HEK293 (cell line): ENCODE results near the gene SYNPO.

ENCODE experiments used
- REST ChIP-seq: fragments of 450-650 bp; formaldehyde crosslinking; IDR thresholded peaks from 2 replicates; pipeline ENCODE4 v1.5.1; 2016; ENCODE audit warnings: missing biosample characterization, missing genetic modification characterization
- YY1 ChIP-seq: fragments of 450-650 bp; formaldehyde crosslinking; IDR thresholded peaks from 2 replicates; pipeline ENCODE4 v1.5.1; 2018; ENCODE audit warnings: missing biosample characterization, missing genetic modification characterization
- ZBTB44 ChIP-seq: fragments of 450-650 bp; IDR thresholded peaks from 2 replicates; pipeline ENCODE4 v1.5.1; 2018; ENCODE audit warnings: missing biosample characterization, mild to moderate bottlenecking, missing genetic modification characterization
- ZNF112 ChIP-seq: fragments of 450-650 bp; formaldehyde crosslinking; IDR thresholded peaks from 2 replicates; pipeline ENCODE4 v1.5.0; 2017; ENCODE audit warnings: missing biosample characterization, missing genetic modification characterization
- ZNF146 ChIP-seq: fragments of 450-650 bp; formaldehyde crosslinking; IDR thresholded peaks from 2 replicates; pipeline ENCODE4 v1.5.1; 2016; ENCODE audit warnings: missing biosample characterization, missing genetic modification characterization
- ZNF16 ChIP-seq: fragments of 450-650 bp; formaldehyde crosslinking; IDR thresholded peaks from 2 replicates; pipeline ENCODE4 v1.5.1; 2016; ENCODE audit warnings: low read depth, missing biosample characterization, missing genetic modification characterization
- ZNF335 ChIP-seq: fragments of 450-650 bp; formaldehyde crosslinking; conservative IDR thresholded peaks from 2 replicates; pipeline ENCODE4 v1.5.1; 2016; ENCODE audit warnings: missing biosample characterization, missing genetic modification characterization
- ZNF488 ChIP-seq: fragments of 450-650 bp; formaldehyde crosslinking; IDR thresholded peaks from 2 replicates; pipeline ENCODE4 v1.5.1; 2016; ENCODE audit warnings: missing biosample characterization, missing genetic modification characterization
- ZNF518A ChIP-seq: fragments of 450-650 bp; formaldehyde crosslinking; conservative IDR thresholded peaks from 2 replicates; pipeline ENCODE4 v1.5.1; 2016; ENCODE audit warnings: low read depth, missing biosample characterization, missing genetic modification characterization
- ZNF561 ChIP-seq: fragments of 450-650 bp; IDR thresholded peaks from 2 replicates; pipeline ENCODE4 v1.5.1; 2018; ENCODE audit warnings: missing biosample characterization, missing genetic modification characterization, borderline replicate concordance
- ZNF571 ChIP-seq: fragments of 450-650 bp; formaldehyde crosslinking; IDR thresholded peaks from 2 replicates; pipeline ENCODE4 v1.5.0; 2017; ENCODE audit warnings: missing biosample characterization, missing genetic modification characterization
- ZNF76 ChIP-seq: fragments of 450-650 bp; formaldehyde crosslinking; IDR thresholded peaks from 2 replicates; pipeline ENCODE4; 2016; ENCODE audit warnings: low read depth, missing biosample characterization, missing genetic modification characterization, borderline replicate concordance
- ZNF792 ChIP-seq: fragments of 450-650 bp; formaldehyde crosslinking; IDR thresholded peaks from 2 replicates; pipeline ENCODE4 v1.5.1; 2016; ENCODE audit warnings: missing biosample characterization, missing genetic modification characterization
- ZNF843 ChIP-seq: fragments of 450-650 bp; formaldehyde crosslinking; IDR thresholded peaks from 2 replicates; pipeline ENCODE4 v1.5.1; 2016; ENCODE audit warnings: missing biosample characterization, missing genetic modification characterization
- ZSCAN18 ChIP-seq: fragments of 450-650 bp; formaldehyde crosslinking; IDR thresholded peaks from 2 replicates; pipeline ENCODE4 v1.5.1; 2016; ENCODE audit warnings: missing biosample characterization, missing genetic modification characterization
- ZXDB ChIP-seq: fragments of 450-650 bp; formaldehyde crosslinking; IDR thresholded peaks from 2 replicates; pipeline ENCODE4 v1.5.1; 2016; ENCODE audit warnings: missing biosample characterization, missing genetic modification characterization

SYNPO gene

GRCh38 chr5:150640311-150641005 lies at the start of gene SYNPO (continued):
- TF ChIP-seq ZNF518A (tag by site-specific recombination) = 0 out of 2 replicates have a peak, but pooled peaks have one; percentile 15
- TF ChIP-seq ZNF16 (tag by site-specific recombination) = no peak
- TF ChIP-seq ZNF792 = no peak
- TF ChIP-seq ZSCAN18 (tag by site-specific recombination) = no peak
- no peak for TF ChIP-seq ZNF488 (tag by site-specific recombination)
- TF ChIP-seq ZXDB (tag by site-specific recombination) = peak; percentile 49; the same call in 1 of the 2 replicates
- TF ChIP-seq ZNF112 (tag by site-specific recombination) = no peak
- TF ChIP-seq YY1 (tag by site-specific recombination) = no peak
- TF ChIP-seq ZBTB44 (tag by site-specific recombination) = no peak
- no peak for TF ChIP-seq ZNF335 (tag by site-specific recombination)
- TF ChIP-seq REST (tag by site-specific recombination) = no peak
- no peak for TF ChIP-seq ZNF76
- TF ChIP-seq ZNF571 (tag by site-specific recombination) = no peak
- TF ChIP-seq ZNF146 (tag by site-specific recombination) = no peak
- no peak for TF ChIP-seq ZNF561
- no peak for TF ChIP-seq ZNF843 (tag by site-specific recombination)
